ENCODE results near the gene KANK3. TPM values are rescaled to one million over a fixed set of nuclear protein-coding genes. Genes with fewer than 3 reads are reported as not detected.
"Not testable (repeated sequence)": the region's sequence is repeated elsewhere in the genome, so short reads cannot be mapped to it uniquely, and the experiment has no call there.

Gene KANK3
- total RNA-seq = 10 to 100 TPM; 11.0 to 22.5 TPM
- long read RNA-seq, donor 1, transcript KANK3-201 (11 exons, 2,787 nt) = major isoform, 21 of 35 reads
- long read RNA-seq, donor 1, partial matches to known transcripts = 4 of 35 reads
- long read RNA-seq, donor 1, other reads (novel, unspliced or antisense) = 10 of 35 reads
- long read RNA-seq, donor 2, partial matches to known transcripts = 4 of 15 reads
- long read RNA-seq, donor 2, other reads (novel, unspliced or antisense) = 11 of 15 reads

DNA sequence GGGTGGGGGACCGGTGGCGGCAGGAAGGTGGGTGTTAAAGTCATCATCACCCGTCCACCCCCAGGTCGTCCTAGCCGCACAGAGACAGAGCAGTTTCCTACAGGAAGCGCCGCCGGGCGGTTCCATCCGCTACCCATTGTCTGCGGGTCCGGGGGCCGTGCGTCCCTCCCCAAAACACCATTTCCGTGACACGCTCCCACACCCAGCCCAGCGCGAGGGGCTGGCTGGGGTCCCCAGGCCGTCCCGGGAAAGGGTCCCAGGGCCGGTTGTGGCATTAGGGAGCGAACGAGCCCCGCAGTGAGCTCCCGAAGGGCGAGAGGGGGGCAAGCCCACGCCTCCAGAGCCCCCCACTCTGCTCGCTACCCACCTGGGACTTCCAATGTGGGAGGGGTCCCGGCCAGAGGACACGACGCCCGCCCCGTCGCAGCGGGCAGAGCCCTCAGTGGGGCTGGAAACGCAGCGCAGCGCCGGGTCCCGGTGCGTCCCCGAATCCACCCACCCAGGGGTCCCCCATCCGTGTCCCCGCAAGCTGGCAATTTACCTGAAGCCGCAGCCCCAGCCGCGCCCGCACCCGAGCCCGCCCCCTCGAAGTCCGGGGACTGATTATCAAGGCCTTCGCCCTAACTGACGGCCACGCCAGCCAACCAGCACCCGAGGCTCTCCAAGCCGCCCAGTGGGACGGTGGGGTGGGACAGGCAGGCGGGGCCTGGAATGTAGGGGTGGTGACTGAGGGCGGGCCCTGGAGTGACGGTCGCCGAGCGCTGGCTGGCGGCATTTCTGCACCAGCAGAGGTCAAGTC, at the start of gene KANK3:
Gene KANK3, minus strand, starts transcription at position 579 of the 799 bp plus-strand sequence. CDS start 5,434 bp downstream, outside the sequence.
- intact Hi-C loops (cut with DNase I) = loop anchor here in 1 of 2 donors (10.0 kb wide), 1 partner anchor 172 kb away; the partner anchor contains the start of gene ZNF414
- peak; percentile 98 for DNase-seq (ENCODE audit: low spot score)

DNA sequence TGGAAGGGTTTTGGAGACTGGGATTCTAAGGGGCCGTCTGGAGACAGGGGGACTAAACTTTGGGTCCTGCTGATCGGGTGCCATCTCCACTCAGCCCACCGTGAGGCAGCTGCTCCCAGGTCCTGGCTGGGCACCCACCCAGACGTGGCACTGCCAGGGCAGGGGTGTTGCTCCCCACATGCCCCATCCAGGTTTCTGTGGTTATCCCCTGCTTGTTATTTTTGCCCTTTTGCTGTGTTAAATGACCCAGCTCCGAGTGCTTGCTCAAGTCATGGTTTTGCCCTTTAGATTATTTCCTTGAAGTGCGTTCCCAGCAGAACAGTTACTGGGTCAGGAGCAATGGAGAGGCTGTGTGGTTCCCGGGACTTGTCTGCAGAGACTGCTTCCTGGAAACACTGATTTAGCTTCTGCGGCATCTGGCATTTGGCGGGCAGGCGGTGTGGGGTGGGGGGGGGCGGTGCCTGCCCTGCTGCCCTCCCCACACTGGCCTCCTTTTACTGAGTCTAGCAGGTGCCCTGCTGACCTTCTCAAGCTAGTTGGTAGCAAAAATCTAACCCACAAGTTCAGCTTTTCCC, 49.0 kb upstream of the KANK3 start:
- DNase-seq (ENCODE audit: low spot score) = peak; percentile 82
- intact Hi-C loops (cut with DNase I) = no loop called here

DNA sequence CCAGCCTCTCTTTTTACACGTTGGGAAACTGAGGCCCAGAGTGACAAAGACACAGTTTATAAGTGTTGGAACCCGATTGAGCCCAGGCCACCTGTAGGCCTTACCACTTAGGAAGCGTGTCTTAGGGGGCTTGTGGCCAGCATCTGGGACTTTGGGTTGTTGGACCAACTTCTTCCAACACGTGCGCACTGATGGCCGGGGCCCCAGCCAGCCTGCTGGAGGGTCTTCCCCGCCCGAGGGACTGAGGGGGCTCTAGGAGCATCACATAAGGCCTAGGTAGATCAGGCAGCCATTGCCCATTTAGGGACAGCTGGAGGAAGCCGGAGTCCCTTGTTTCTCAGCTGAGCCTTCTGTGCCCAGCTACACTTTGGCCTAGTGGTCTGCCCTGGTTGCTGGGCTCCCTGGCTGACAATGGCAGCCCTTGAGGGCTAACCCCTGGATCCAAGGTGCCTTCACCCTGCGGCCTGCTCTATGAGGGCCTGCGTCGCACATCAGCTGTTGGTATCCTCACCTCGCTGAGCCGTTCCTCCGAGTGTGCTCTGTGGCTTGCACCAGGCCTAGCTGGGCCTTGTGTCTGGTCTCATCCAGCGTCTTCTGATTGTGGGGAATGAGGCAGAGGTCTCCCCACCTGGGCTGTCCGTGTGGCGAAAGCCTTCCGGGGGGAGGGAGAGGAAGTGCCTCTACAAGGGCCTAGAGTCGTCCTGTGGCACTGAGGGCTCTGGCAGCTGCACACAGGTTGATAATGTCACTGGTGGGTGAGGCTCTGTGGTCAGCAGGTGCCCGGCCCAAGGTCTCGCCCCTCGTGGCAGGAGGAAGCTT, 48.3 kb upstream of the KANK3 start:
- intact Hi-C loops (cut with DNase I) = no loop called here
- peak; percentile 77 for DNase-seq (ENCODE audit: low spot score)

DNA sequence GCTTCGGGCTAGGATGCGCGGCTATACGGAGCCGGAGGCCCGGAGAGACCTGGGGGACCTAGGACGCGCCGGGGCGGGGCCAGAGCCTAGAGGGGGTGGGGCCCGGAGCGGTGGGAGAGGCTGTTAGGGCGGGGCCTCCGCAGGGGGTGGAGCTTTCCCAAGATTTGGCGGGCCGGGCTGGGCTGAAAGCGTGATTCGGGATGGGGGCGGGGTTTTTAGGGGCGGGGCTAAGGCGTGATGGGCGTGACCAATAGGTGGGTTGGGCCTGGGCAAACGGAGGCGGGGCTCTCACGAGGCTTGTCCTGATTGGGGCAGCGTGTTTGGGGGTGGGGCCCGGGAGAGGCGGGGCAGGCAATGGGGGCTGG, 47.5 kb upstream of the KANK3 start:
- peak; percentile 99 for DNase-seq (ENCODE audit: low spot score)
- intact Hi-C loops (cut with DNase I) = no loop called here

DNA sequence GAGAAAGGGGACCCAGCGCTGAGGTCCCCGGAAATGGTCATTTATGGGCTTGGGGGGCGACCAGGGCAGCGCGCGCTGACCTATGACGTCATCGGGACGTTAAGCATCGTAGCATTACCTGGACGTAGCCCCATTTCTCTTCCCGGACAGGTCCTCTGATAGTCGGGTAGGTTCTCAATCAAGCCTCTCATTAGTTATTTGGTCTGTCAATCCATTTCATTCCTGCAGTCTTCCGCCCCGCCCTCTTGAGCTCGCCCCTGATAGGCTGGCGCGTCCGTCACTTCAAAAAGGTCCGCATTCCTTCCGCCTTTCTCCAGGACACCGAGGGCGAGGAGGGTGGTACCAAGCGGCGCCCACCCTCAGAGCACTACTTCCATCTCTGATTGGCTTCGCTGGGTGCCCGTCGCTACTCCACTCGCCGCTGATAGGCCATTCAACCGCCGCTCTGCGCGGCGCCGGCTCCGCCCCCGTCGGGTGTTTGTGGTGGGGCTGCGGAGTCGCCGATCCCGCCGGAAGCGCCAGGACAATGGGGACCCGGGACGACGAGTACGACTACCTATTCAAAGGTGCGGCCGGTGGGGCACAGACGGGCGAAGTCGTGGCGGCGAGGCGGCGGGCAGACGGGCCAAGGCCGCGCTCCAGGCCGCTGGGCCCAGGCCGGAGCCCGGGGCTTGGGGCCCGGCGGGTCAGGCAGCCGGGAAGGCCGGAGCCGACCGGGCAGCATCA, 47.0 kb upstream of the KANK3 start, which contains the start of gene RAB11B:
Gene RAB11B, plus strand, starts transcription at position 470 of the 726 bp plus-strand sequence. Its CDS starts 57 bp downstream, at position 527.
- DNase-seq (ENCODE audit: low spot score) = peak; percentile 100
- intact Hi-C loops (cut with DNase I) = no loop called here

DNA sequence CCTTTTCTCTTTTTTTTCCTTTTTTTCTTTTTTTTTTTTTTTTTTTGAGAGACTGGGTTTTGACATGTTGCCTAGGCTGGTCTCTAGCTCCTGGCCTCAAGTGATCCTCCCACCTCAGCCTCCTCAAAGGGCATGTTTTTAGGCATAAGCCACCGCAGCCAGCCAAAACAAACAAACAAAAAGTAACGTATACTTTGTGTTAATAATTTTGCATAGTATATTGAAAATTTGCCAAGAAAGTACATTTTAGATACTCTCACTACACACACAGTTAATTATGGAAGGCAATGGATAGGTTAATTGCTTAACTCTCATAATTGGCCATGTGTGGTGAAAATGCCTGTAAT, 45.5 kb upstream of the KANK3 start:
- DNase-seq (ENCODE audit: low spot score) = peak; percentile 14
- intact Hi-C loops (cut with DNase I) = no loop called here

DNA sequence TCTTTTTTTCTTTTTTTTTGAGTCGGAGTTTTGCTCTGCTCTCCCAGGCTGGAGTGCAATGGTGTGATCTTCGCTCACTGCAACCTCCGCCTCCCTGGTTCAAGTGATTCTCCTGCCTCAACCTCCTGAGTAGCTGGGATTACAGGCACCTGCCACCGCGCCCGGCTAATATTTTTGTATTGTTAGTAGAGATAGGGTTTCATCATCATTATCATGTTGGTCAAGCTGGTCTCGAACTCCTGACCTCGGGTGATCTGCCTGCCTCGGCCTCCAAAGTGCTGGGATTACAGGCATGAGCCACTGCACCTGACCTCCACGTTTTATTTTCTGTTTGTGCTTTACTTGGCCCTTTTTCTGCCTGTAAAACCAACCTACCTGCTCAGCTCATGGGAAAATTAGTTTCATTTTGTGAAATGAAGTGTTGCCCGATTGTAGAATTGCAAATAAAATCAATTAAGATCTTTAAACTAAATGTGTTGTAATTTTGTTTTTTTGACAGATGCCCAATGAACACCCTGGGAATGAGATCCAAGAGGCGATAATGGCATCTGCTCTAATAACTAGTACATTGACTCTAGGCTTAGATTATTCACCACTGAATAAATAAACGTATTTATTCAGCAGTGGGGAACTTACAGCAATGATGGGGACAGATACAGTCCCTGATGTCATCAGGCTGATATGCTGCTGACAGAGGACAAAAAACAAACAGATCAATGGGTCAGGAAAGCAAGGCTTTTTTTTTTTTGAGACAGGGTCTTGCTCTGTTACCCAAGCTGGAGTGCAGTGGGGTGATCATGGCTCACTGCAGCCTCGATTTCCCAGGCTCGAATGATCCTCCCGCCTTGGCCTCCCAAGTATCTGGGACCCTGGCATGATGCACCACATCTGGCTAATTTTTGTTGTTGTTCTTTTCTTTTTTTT, 44.9 kb upstream of the KANK3 start:
- DNase-seq (ENCODE audit: low spot score) = peak; percentile 44
- intact Hi-C loops (cut with DNase I) = no loop called here

DNA sequence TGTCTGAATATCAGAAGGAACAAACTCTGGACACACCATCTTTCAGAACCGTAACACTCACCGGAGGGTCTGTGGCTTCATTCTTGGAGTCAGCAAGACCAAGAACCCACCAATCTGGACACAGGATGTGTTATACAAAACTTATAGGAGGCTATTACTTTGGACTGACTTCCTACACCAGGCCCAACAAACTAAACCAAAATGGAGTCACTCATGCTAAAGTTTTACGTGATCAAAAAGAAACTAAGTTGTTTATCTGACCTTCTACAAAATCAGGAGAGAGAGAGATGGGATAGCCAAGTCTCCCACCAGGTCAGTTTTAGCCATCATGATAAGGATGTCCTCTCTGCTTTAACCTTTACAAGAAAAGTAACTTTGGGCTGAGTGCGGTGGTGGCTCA, 43.9 kb upstream of the KANK3 start:
- intact Hi-C loops (cut with DNase I) = no loop called here
- no peak for DNase-seq (ENCODE audit: low spot score)

DNA sequence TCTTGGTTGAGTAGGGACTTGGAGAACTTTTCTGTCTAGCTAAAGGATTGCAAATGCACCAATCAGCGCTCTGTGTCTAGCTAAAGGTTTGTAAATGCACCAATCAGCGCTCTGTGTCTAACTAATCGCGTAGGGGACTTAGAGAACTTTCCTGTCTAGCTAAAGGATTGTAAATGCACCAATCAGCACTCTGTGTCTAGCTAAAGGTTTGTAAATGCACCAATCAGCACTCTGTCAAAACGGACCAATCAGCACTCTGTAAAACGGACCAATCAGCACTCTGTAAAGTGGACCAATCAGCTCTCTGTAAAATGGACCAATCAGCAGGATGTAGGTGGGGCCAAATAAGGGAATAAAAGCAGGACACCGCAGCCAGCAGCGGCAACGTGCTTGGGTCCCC, 43.4 kb upstream of the KANK3 start:
- intact Hi-C loops (cut with DNase I); DNase-seq (ENCODE audit: low spot score): not testable (repeated sequence)

DNA sequence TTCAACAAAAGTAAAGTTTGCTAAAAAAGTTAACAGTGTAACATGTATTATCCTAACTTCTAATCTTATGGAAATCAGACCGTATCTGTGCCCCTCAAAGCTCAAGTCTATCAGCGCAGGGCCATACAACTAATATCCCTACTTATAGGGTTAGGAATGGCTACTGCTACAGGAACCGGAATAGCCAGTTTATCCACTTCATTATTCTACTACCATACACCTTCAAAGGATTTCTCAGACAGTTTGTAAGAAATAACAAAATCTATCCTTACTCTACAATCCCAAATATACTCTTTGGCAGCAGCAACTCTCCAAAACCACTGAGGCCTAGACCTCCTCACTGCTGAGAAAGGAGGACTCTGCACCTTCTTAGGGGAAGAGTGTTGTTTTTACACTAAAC, 42.5 kb upstream of the KANK3 start:
- DNase-seq (ENCODE audit: low spot score); intact Hi-C loops (cut with DNase I): not testable (repeated sequence)

DNA sequence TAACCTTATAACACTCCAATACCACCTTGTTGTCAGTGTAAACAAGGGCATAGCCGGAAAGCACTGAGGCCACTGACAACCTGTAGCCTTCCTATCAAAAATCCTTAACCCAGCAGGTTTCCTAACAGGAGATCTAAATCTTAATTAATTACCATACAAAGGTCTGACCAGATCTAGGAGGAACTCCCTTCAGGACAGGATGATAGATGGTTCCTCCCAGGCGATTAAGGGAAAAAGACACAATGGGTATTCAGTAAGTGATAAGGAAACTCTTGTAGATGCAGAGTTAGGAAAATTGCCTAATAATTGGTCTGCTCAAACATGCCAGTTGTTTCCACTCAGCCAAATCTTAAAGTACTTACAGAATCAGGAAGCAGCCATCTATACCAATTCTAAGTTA, 42.0 kb upstream of the KANK3 start:
- intact Hi-C loops (cut with DNase I); DNase-seq (ENCODE audit: low spot score): not testable (repeated sequence)

DNA sequence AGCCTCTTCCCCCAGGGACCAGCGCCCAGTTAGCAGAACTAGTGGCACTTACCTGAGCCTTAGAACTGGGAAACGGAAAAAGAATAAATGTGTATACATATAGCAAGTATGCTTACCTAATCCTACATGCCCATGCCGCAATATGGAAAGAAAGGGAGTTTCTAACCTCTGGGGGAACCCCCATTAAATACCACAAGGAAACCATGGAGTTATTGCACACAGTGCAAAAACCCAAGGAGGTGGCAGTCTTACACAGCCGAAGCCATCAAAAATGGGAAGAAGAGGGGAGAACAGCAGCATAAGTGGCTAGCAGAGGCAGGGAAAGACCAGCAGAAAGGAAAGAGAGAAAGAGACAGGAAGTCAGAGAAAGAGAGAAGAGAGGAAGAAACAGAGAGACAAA, 41.5 kb upstream of the KANK3 start:
- DNase-seq (ENCODE audit: low spot score); intact Hi-C loops (cut with DNase I): not testable (repeated sequence)

DNA sequence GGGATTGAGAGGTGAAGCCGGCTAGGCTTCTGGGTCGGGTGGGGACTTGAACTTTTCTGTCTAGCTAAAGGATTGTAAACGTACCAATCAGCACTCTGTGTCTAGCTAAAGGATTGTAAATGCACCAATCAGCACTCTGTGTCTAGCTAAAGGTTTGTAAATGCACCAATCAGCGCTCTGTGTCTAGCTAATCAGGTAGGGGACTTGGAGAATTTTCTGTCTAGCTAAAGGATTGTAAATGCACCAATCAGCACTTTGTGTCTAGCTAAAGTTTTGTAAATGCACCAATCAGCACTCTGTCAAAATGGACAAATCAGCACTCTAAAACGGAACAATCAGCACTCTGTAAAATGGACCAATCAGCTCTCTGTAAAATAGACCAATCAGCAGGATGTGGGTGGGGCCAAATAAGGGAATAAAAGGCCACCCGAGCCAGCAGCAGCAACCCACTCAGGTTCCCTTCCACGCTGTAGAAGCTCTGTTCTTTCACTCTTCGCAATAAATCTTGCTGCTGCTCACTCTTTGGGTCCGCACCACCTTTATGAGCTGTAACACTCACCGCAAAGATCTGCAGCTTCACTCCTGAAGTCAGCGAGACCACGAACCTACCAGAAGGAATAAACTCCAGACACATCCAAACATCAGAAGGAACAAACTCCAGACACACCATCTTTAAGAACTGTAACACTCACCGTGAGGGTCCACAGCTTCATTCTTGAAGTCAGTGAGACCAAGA, 36.3 kb upstream of the KANK3 start:
- DNase-seq (ENCODE audit: low spot score) = peak; percentile 37
- intact Hi-C loops (cut with DNase I) = not testable (repeated sequence)

DNA sequence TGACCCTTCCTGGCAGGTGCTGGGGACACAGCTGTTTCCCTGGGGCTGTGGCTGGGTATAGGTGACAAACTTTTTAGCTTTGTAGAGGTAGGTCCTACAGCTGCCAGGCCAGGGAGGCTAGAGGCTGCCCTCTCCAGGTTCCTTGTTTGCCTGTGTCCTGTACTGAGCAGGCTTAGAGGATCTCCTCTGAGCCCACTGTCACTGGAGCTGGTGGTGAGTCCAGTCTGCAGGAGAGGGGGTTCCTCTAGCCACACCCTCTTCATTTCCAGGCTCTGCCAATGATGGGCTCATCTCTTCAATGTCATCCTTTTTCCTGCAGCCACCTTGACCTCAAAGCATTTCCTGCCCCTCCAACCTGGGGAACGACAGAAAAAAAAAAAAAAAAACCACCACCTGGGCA, 34.5 kb upstream of the KANK3 start:
- DNase-seq (ENCODE audit: low spot score) = peak; percentile 18
- intact Hi-C loops (cut with DNase I) = no loop called here

DNA sequence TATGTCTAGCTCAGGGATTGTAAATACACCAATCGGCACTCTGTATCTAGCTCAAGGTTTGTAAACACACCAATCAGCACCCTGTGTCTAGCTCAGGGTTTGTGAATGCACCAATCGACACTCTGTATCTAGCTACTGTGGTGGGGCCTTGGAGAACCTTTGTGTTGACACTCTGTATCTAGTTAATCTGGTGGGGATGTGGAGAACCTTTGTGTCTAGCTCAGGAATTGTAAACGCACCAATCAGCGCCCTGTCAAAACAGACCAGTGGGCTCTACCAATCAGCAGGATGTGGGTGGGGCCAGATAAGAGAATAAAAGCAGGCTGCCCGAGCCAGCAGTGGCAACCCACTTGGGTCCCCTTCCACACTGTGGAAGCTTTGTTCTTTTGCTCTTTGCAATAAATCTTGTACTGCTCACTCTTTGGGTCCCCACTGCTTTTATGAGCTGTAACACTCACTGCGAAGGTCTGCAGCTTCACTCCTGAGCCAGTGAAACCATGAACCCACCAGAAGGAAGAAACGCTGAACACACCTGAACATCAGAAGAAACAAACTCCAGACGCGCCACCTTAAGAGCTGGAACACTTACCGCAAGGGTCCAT, 33.4 kb upstream of the KANK3 start:
- DNase-seq (ENCODE audit: low spot score); intact Hi-C loops (cut with DNase I): not testable (repeated sequence)

DNA sequence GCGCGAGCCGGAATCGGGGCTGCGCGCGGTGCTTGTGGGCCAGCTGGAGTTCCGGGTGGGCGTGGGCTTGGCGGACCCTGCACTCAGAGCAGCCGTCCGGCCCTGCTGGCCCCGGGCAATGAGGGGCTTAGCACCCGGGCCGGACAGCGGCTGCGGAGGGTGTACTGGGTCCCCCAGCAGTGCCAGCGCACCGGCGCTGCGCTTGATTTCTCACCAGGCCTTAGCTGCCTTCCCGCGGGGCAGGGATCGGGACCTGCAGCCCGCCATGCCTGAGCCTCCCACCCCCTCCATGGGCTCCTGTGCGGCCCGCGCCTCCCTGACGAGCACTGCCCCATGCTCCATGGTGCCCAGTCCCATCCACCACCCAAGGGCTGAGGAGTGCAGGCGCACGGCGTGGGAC, 32.7 kb upstream of the KANK3 start:
- peak; percentile 74 for DNase-seq (ENCODE audit: low spot score)
- intact Hi-C loops (cut with DNase I) = not testable (repeated sequence)

All from posterior vena cava (tissue), 2 donors.